ENCODE results near the gene MFSD2B.

GRCh38 chr2:24021122-24021998 is 11.5 kb downstream of the MFSD2B start:
- TF ChIP-seq POLR2A (IDR thresholded peaks at IDR 0.05; ENCODE audit: low read depth, low read length), result no peak
- TF ChIP-seq CTCF (IDR thresholded peaks at IDR 0.05; ENCODE audit: extremely low read depth in 1 of 2, insufficient read depth in 1 of 2, low read depth in 1 of 2, low read length in 2 of 2), result peak; percentile 13 to 35
- no peak for TF ChIP-seq EZH2 (IDR thresholded peaks at IDR 0.05; ENCODE audit: borderline replicate concordance, low read depth, low read length, severe bottlenecking)
- TF ChIP-seq POLR2AphosphoS5 (IDR thresholded peaks at IDR 0.05; ENCODE audit: insufficient read depth, low read depth, low read length), result no peak
- TF ChIP-seq MAX (IDR thresholded peaks at IDR 0.05; ENCODE audit: insufficient read depth, insufficient read length), result no peak
- TF ChIP-seq MYC (IDR thresholded peaks at IDR 0.05; ENCODE audit: low read depth, low read length), result no peak
- no peak for TF ChIP-seq FOS (IDR thresholded peaks at IDR 0.05; ENCODE audit: borderline replicate concordance, insufficient read depth, low read length)
- no peak for TF ChIP-seq GATA2 (IDR thresholded peaks at IDR 0.05; ENCODE audit: insufficient read depth, insufficient read length, low read depth, low read length)
- no peak for TF ChIP-seq JUN (IDR thresholded peaks at IDR 0.05; ENCODE audit: borderline replicate concordance, insufficient read depth, insufficient read length, low read depth)
